Fibroblast of lung (primary cell): ENCODE results near the gene PRDM11.

ENCODE experiments used
- EZH2 ChIP-seq: IDR thresholded peaks from 2 replicates; pipeline ENCODE4 v1.5.1; 2012; ENCODE audit warnings: low read length, control low read depth, mild to moderate bottlenecking; ENCODE audit errors: missing control alignments
- TF ChIP-seq, protein P1 (sequence below), 2 donors: IDR thresholded peaks in 1 of 2; conservative IDR thresholded peaks in 1 of 2; 1 replicate in 1 of 2; 2 replicates in 1 of 2; pipeline ENCODE4 v1.5.1; 2011 to 2012; ENCODE audit warnings: low read length in 2 of 2, control low read depth in 1 of 2, inconsistent platforms in 1 of 2, low read depth in 1 of 2, mild to moderate bottlenecking in 1 of 2

GRCh38 chr11:45142241-45143055 lies 4.0 kb upstream of the PRDM11 start:
- TF ChIP-seq, protein P1, sequence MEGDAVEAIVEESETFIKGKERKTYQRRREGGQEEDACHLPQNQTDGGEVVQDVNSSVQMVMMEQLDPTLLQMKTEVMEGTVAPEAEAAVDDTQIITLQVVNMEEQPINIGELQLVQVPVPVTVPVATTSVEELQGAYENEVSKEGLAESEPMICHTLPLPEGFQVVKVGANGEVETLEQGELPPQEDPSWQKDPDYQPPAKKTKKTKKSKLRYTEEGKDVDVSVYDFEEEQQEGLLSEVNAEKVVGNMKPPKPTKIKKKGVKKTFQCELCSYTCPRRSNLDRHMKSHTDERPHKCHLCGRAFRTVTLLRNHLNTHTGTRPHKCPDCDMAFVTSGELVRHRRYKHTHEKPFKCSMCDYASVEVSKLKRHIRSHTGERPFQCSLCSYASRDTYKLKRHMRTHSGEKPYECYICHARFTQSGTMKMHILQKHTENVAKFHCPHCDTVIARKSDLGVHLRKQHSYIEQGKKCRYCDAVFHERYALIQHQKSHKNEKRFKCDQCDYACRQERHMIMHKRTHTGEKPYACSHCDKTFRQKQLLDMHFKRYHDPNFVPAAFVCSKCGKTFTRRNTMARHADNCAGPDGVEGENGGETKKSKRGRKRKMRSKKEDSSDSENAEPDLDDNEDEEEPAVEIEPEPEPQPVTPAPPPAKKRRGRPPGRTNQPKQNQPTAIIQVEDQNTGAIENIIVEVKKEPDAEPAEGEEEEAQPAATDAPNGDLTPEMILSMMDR (conservative IDR thresholded peaks at IDR 0.05 in 1 of 2, IDR thresholded peaks at IDR 0.05 in 1 of 2; ENCODE audit: low read depth in 1 of 2, low read length in 2 of 2): no peak
- no peak for TF ChIP-seq EZH2
